Measurements from ENCODE around the gene CCDC78. TPM values are rescaled to one million over a fixed set of nuclear protein-coding genes. Genes with fewer than 3 reads are reported as not detected.
"Not testable (repeated sequence)": the region's sequence is repeated elsewhere in the genome, so short reads cannot be mapped to it uniquely, and the experiment has no call there.

The CCDC78 gene
- total and polyA plus RNA-seq, 2 experiments from 2014 or later, result 10.5 to 12.6 TPM

GRCh38 chr16:745739-746138 is 19.5 kb upstream of the CCDC78 start:
- Mint-ChIP-seq H3K4me3 (no peak overlapping the region), H3K36me3 (ENCODE audit: low read depth) (no peaks in the 10 kb centered on the region), H3K27ac (no peak overlapping the region), H3K27me3 (ENCODE audit: insufficient read depth, low read depth, poor library complexity) (peaks cover 14% of the 10 kb centered on the region), H3K9me3 (no peaks in the 10 kb centered on the region), H3K4me1 (peaks cover under 1% of the 10 kb centered on the region; the same call in 1 of the 3 replicates)
- Histone ChIP-seq H3K36me3 (ENCODE audit: insufficient read depth) (no peaks in the 10 kb centered on the region), H3K27me3 (ENCODE audit: insufficient read depth) (no peaks in the 10 kb centered on the region), H3K4me3 (no peak overlapping the region), H3K4me2 (no peak overlapping the region), H3K79me2 (replicated peaks; ENCODE audit: insufficient read depth) (no peaks in the 10 kb centered on the region), H3K27ac (ENCODE audit: low read depth) (no peak overlapping the region), H4K20me1 (replicated peaks; ENCODE audit: insufficient read depth) (no peaks in the 10 kb centered on the region), H3K4me1 (ENCODE audit: insufficient read depth) (no peaks in the 10 kb centered on the region), H2AFZ (no peak overlapping the region), H3K9me2 (ENCODE audit: insufficient read depth) (no peaks in the 10 kb centered on the region), H3F3A (replicated peaks; ENCODE audit: low read depth) (0 out of 2 replicates have a peak, but pooled peaks cover 3% of the 10 kb centered on the region)
- ATAC-seq (peak; percentile 84), DNase-seq (ENCODE audit: low spot score) (peak; percentile 91)
- TF ChIP-seq CTCF (conservative IDR thresholded peaks at IDR 0.05; ENCODE audit: low read depth in 2 of 2) (peak; percentile 62 to 73), JUNB (IDR thresholded peaks at IDR 0.05; ENCODE audit: unreplicated experiment) (no peak)

- Histone ChIP-seq H2AFZ (no peak overlapping the region), H3K9me2 (ENCODE audit: insufficient read depth) (no peaks in the 10 kb centered on the region), H3F3A (replicated peaks; ENCODE audit: low read depth) (0 out of 2 replicates have a peak, but pooled peaks cover 6% of the 10 kb centered on the region), H3K27ac (ENCODE audit: low read depth) (no peak overlapping the region), H3K4me2 (no peak overlapping the region), H3K4me3 (no peak overlapping the region), H3K4me1 (ENCODE audit: insufficient read depth) (no peaks in the 10 kb centered on the region; the same call in 1 of the 2 replicates), H3K79me2 (replicated peaks; ENCODE audit: insufficient read depth) (no peaks in the 10 kb centered on the region), H3K36me3 (ENCODE audit: insufficient read depth) (no peaks in the 10 kb centered on the region), H3K27me3 (ENCODE audit: insufficient read depth) (no peaks in the 10 kb centered on the region), H4K20me1 (replicated peaks; ENCODE audit: insufficient read depth) (no peaks in the 10 kb centered on the region)
- Mint-ChIP-seq H3K4me3 (no peak overlapping the region; the same call in 2 of the 3 replicates), H3K4me1 (peaks cover 5% of the 10 kb centered on the region; the same call in 1 of the 3 replicates), H3K9me3 (no peaks in the 10 kb centered on the region), H3K27ac (no peak overlapping the region), H3K36me3 (ENCODE audit: low read depth) (peaks cover 5% of the 10 kb centered on the region; the same call in 1 of the 3 replicates), H3K27me3 (ENCODE audit: insufficient read depth, low read depth, poor library complexity) (peaks cover 17% of the 10 kb centered on the region)
- DNase-seq (ENCODE audit: low spot score) (peak; percentile 67), ATAC-seq (peak; percentile 7)
- no peak for TF ChIP-seq ZNF462 (CRISPR knock-in tag; IDR thresholded peaks at IDR 0.05)
- peak; percentile 45 to 52 for TF ChIP-seq CTCF (conservative IDR thresholded peaks at IDR 0.05; ENCODE audit: low read depth in 2 of 2)
- no peak for TF ChIP-seq ZNF114 (CRISPR knock-in tag; IDR thresholded peaks at IDR 0.05)
Observed at GRCh38 chr16:743794-744500, 17.7 kb upstream of the CCDC78 start.

- H3K4me1 ChIP-seq (ENCODE audit: insufficient read depth); H3K79me2 ChIP-seq (replicated peaks; ENCODE audit: insufficient read depth); H3K27ac Mint-ChIP-seq; H4K20me1 ChIP-seq (replicated peaks; ENCODE audit: insufficient read depth); H3K9me2 ChIP-seq (ENCODE audit: insufficient read depth); H3K9me3 Mint-ChIP-seq; H3F3A ChIP-seq (replicated peaks; ENCODE audit: low read depth); DNase-seq (ENCODE audit: low spot score); ATAC-seq; H3K27me3 ChIP-seq (ENCODE audit: insufficient read depth); H3K4me3 ChIP-seq; H3K4me2 ChIP-seq; H3K36me3 ChIP-seq (ENCODE audit: insufficient read depth); H2AFZ ChIP-seq; H3K27ac ChIP-seq (ENCODE audit: low read depth); H3K36me3 Mint-ChIP-seq (ENCODE audit: low read depth); H3K4me3 Mint-ChIP-seq; H3K4me1 Mint-ChIP-seq: not testable (repeated sequence)
- peaks cover 19% of the 10 kb centered on the region for H3K27me3 Mint-ChIP-seq (ENCODE audit: insufficient read depth, low read depth, poor library complexity)
Observed at GRCh38 chr16:742894-743293, 16.7 kb upstream of the CCDC78 start.

Measured in GM23338 (cell line).